ENCODE measurements around the gene TMEM25. TPM values are rescaled to one million over a fixed set of nuclear protein-coding genes. Genes with fewer than 3 reads are reported as not detected.

The TMEM25 gene
- total and polyA plus RNA-seq, 8 donors, result 12.2 to 24.9 (median 15.6) TPM

- intact Hi-C loops (cut with DNase I), result no loop called here
- no peak for ATAC-seq
- Histone ChIP-seq H3K27ac (no peak overlapping the region), H3K4me1 (no peaks in the 10 kb centered on the region), H3K36me3 (no peaks in the 10 kb centered on the region), H3K4me3 (no peak overlapping the region), H3K9me3 (no peaks in the 10 kb centered on the region), H3K27me3 (no peaks in the 10 kb centered on the region)
- no peak for TF ChIP-seq CTCF (IDR thresholded peaks at IDR 0.05)
- no peak for FAIRE-seq
- WGBS, 2 donors, result 81 to 82% methylated on average over 9 of the region's 9 CpGs
- DNase-seq, result no peak
Observed at GRCh38 chr11:118535261-118535660, 4.3 kb downstream of the TMEM25 start.

GRCh38 chr11:118536726-118537125 is 5.7 kb downstream of the TMEM25 start:
- Histone ChIP-seq H3K27me3 (no peaks in the 10 kb centered on the region), H3K27ac (no peak overlapping the region), H3K4me1 (no peaks in the 10 kb centered on the region), H3K4me3 (no peak overlapping the region), H3K9me3 (no peaks in the 10 kb centered on the region), H3K36me3 (no peaks in the 10 kb centered on the region)
- FAIRE-seq (no peak), ATAC-seq (no peak), DNase-seq (no peak)
- WGBS, 2 donors, result 91 to 96% methylated on average over 5 of the region's 5 CpGs
- intact Hi-C loops (cut with DNase I), result no loop called here
- TF ChIP-seq CTCF (IDR thresholded peaks at IDR 0.05), result no peak

- no peaks in the 10 kb centered on the region for H3K9me3 ChIP-seq
- H3K4me3 ChIP-seq, result no peak overlapping the region
- no peaks in the 10 kb centered on the region for H3K36me3 ChIP-seq
- intact Hi-C loops (cut with DNase I), result no loop called here
- no peak overlapping the region for H3K27ac ChIP-seq
- DNase-seq (no peak), FAIRE-seq (no peak), ATAC-seq (no peak)
- WGBS, 2 donors, result 90 to 94% methylated on average over 6 of the region's 6 CpGs
- no peaks in the 10 kb centered on the region for H3K4me1 ChIP-seq
- H3K27me3 ChIP-seq, result no peaks in the 10 kb centered on the region
- TF ChIP-seq CTCF (IDR thresholded peaks at IDR 0.05), result no peak
Observed at GRCh38 chr11:118537409-118537980, 6.5 kb downstream of the TMEM25 start.

GRCh38 chr11:118544010-118544646 is 13.1 kb downstream of the TMEM25 start:
- ATAC-seq (no peak), FAIRE-seq (no peak), DNase-seq (no peak)
- Histone ChIP-seq H3K27me3 (no peaks in the 10 kb centered on the region), H3K36me3 (peaks cover 0 to 12% (median 0%) of the 10 kb centered on the region in 3 donors), H3K4me3 (no peak overlapping the region), H3K27ac (no peak overlapping the region), H3K4me1 (no peaks in the 10 kb centered on the region), H3K9me3 (no peaks in the 10 kb centered on the region)
- 85 to 91% methylated on average over 8 of the region's 8 CpGs for WGBS, 2 donors
- intact Hi-C loops (cut with DNase I), result no loop called here
- TF ChIP-seq CTCF (IDR thresholded peaks at IDR 0.05), result no peak

- Histone ChIP-seq H3K9me3 (no peaks in the 10 kb centered on the region), H3K4me1 (no peaks in the 10 kb centered on the region), H3K4me3 (no peak overlapping the region), H3K27ac (no peak overlapping the region), H3K36me3 (peaks cover 0 to 12% (median 0%) of the 10 kb centered on the region in 3 donors), H3K27me3 (no peaks in the 10 kb centered on the region)
- DNase-seq, result no peak
- ATAC-seq, result no peak
- FAIRE-seq, result no peak
- intact Hi-C loops (cut with DNase I), result no loop called here
- 67 to 74% methylated on average over 3 of the region's 3 CpGs for WGBS, 2 donors
- TF ChIP-seq CTCF (IDR thresholded peaks at IDR 0.05), result no peak
Observed at GRCh38 chr11:118544647-118545010, 13.6 kb downstream of the TMEM25 start.
